ENCODE data around the gene ARG2.
A peak's percentile ranks its signal among the peaks of the same experiment; 100 is the strongest.

Gene ARG2

GRCh38 chr14:67680121-67680602, 60.4 kb downstream of the ARG2 start:
- DNase-seq, result no peak

GRCh38 chr14:67680941-67681340, 61.2 kb downstream of the ARG2 start:
- no peak for DNase-seq

- DNase-seq, result no peak
Measured at GRCh38 chr14:67683842-67684241, 64.1 kb downstream of the ARG2 start.

- no peak for DNase-seq
Measured at GRCh38 chr14:67690011-67690410, 70.3 kb downstream of the ARG2 start.

GRCh38 chr14:67694791-67695393, 75.2 kb downstream of the ARG2 start:
- DNase-seq, result no peak

- DNase-seq, result peak; percentile 88
Measured at GRCh38 chr14:67695394-67695949, 75.8 kb downstream of the ARG2 start, which contains the start of gene RDH11. Gene RDH11 (minus strand): TSS chr14:67695764. CDS start chr14:67695703, 61 bp downstream.

GRCh38 chr14:67697006-67697405, 77.3 kb downstream of the ARG2 start:
- no peak for DNase-seq

- DNase-seq, result no peak
Measured at GRCh38 chr14:67698179-67698578, 78.5 kb downstream of the ARG2 start.

All from right kidney (tissue), 1 donor.